Liver (tissue), 3 donors: Measurements from ENCODE around the gene UBXN6.

ENCODE experiments used
- ATF3 ChIP-seq: IDR thresholded peaks from 2 replicates; pipeline ENCODE4 v1.6.1; 2016; ENCODE audit warnings: antibody characterized with exemption
- CTCF ChIP-seq: fragments of 150-350 bp; IDR thresholded peaks from 2 replicates; pipeline ENCODE4 v1.5.1; 2017; ENCODE audit warnings: improper control_type of control experiment, low read depth, low read length; ENCODE audit not compliant: missing input control
- FOXA1 ChIP-seq: IDR thresholded peaks from 2 replicates; pipeline ENCODE4 v1.6.1; 2016; ENCODE audit warnings: antibody characterized with exemption
- HNF4G ChIP-seq: IDR thresholded peaks from 2 replicates; pipeline ENCODE4 v1.6.1; 2016; ENCODE audit warnings: antibody characterized with exemption
- JUND ChIP-seq, 2 donors: IDR thresholded peaks; 2 replicates each; pipeline ENCODE4 v1.6.1; 2016; ENCODE audit warnings: antibody characterized with exemption in 2 of 2
- MAX ChIP-seq: IDR thresholded peaks from 2 replicates; pipeline ENCODE4 v1.6.1; 2016; ENCODE audit warnings: antibody characterized with exemption
- RAD21 ChIP-seq, 2 donors: IDR thresholded peaks; 2 replicates each; pipeline ENCODE4 v1.6.1; 2016; ENCODE audit warnings: antibody characterized with exemption in 2 of 2, mild to moderate bottlenecking in 2 of 2
- RXRA ChIP-seq, 2 donors: IDR thresholded peaks; 2 replicates each; pipeline ENCODE4 v1.6.1; 2017 to 2018; ENCODE audit warnings: antibody characterized with exemption in 2 of 2, mild to moderate bottlenecking in 1 of 2
- SP1 ChIP-seq: IDR thresholded peaks from 2 replicates; pipeline ENCODE4 v1.6.1; 2018; ENCODE audit warnings: antibody characterized with exemption, mild to moderate bottlenecking
- TAF1 ChIP-seq: conservative IDR thresholded peaks from 2 replicates; pipeline ENCODE4 v1.6.1; 2016; ENCODE audit warnings: antibody characterized with exemption, mild to moderate bottlenecking
- YY1 ChIP-seq: IDR thresholded peaks from 2 replicates; pipeline ENCODE4 v1.6.1; 2016; ENCODE audit warnings: antibody characterized with exemption, mild to moderate bottlenecking
- ZBTB33 ChIP-seq: IDR thresholded peaks from 2 replicates; pipeline ENCODE4 v1.6.1; 2016; ENCODE audit warnings: antibody characterized with exemption
- donor health status: healthy.
- donor health status: healthy.

- TF ChIP-seq RAD21 (IDR thresholded peaks at IDR 0.05) (no peak), MAX (no peak), ZBTB33 (no peak), CTCF (no peak), FOXA1 (no peak), TAF1 (no peak), RXRA (IDR thresholded peaks at IDR 0.05) (no peak), SP1 (no peak), HNF4G (no peak), YY1 (no peak), ATF3 (no peak), JUND (IDR thresholded peaks at IDR 0.05) (no peak)
These were observed 34.0 kb downstream of the UBXN6 start for GRCh38 chr19:4423416-4424126.
